SK-N-SH treated with all-trans-retinoic acid at 6 μM for 48 hours (cell line): ENCODE results near the gene TMEM53.
A peak's percentile ranks its signal among the peaks of the same experiment; 100 is the strongest.

Experiments used
- ATAC-seq: fragments of 200-7000 bp; cut with Tn5 transposase; 3 replicates; pipeline ENCODE4 v1.9.1; 2020; ENCODE audit warnings: mild to moderate bottlenecking, moderate library complexity
- ARNTL ChIP-seq: fragments of 450-650 bp; formaldehyde crosslinking; IDR thresholded peaks from 2 replicates; pipeline ENCODE4 v1.5.0; 2020; ENCODE audit warnings: low read depth, mild to moderate bottlenecking, moderate library complexity, borderline replicate concordance
- CSDC2 ChIP-seq: fragments of 250-450 bp; sonication (Bioruptor Pico); IDR thresholded peaks from 2 replicates; pipeline ENCODE4 v1.5.0; 2020; ENCODE audit warnings: mild to moderate bottlenecking, moderate library complexity
- ESRRG ChIP-seq: fragments of 250-450 bp; sonication (Bioruptor Pico); IDR thresholded peaks from 2 replicates; pipeline ENCODE4 v1.6.1; 2021; ENCODE audit warnings: mild to moderate bottlenecking
- GLIS3 ChIP-seq: fragments of 250-450 bp; sonication (Bioruptor Pico); IDR thresholded peaks from 2 replicates; pipeline ENCODE4 v1.5.0; 2020; ENCODE audit warnings: mild to moderate bottlenecking, moderate library complexity
- ISL1 ChIP-seq: fragments of 250-450 bp; sonication (Bioruptor Pico); IDR thresholded peaks from 2 replicates; pipeline ENCODE4 v2.1.2; 2022; ENCODE audit warnings: mild to moderate bottlenecking, moderate library complexity
- OSR1 ChIP-seq: fragments of 250-450 bp; sonication (Bioruptor Pico); IDR thresholded peaks from 2 replicates; pipeline ENCODE4 v1.8.0; 2022; ENCODE audit warnings: moderate library complexity, mild to moderate bottlenecking, inconsistent platforms
- PPARA ChIP-seq: fragments of 250-450 bp; sonication (Bioruptor Pico); IDR thresholded peaks from 2 replicates; pipeline ENCODE4 v1.5.0; 2020; ENCODE audit warnings: mild to moderate bottlenecking, borderline replicate concordance
- RARB ChIP-seq: fragments of 250-450 bp; sonication (Bioruptor Pico); IDR thresholded peaks from 2 replicates; pipeline ENCODE4 v1.8.0; 2021; ENCODE audit warnings: mild to moderate bottlenecking, moderate library complexity
- SNAI2 ChIP-seq: fragments of 250-450 bp; sonication (Bioruptor Pico); IDR thresholded peaks from 2 replicates; pipeline ENCODE4 v1.5.0; 2020; ENCODE audit warnings: mild to moderate bottlenecking, moderate library complexity
- TCF4 ChIP-seq: fragments of 250-450 bp; sonication (Bioruptor Pico); IDR thresholded peaks from 2 replicates; pipeline ENCODE4 v1.8.0; 2021; ENCODE audit warnings: mild to moderate bottlenecking, moderate library complexity, borderline replicate concordance
- TOX ChIP-seq: fragments of 250-450 bp; sonication (Bioruptor Pico); IDR thresholded peaks from 2 replicates; pipeline ENCODE4 v1.8.0; 2021; ENCODE audit warnings: mild to moderate bottlenecking, moderate library complexity, borderline replicate concordance
- ZC3H10 ChIP-seq: fragments of 250-450 bp; sonication (Bioruptor Pico); IDR thresholded peaks from 2 replicates; pipeline ENCODE4 v1.5.1; 2021; ENCODE audit warnings: mild to moderate bottlenecking, moderate library complexity
- ZFP3 ChIP-seq: fragments of 250-450 bp; sonication (Bioruptor Pico); IDR thresholded peaks from 2 replicates; pipeline ENCODE4 v1.5.0; 2020; ENCODE audit warnings: mild to moderate bottlenecking, moderate library complexity
- ZFP30 ChIP-seq: fragments of 450-650 bp; formaldehyde crosslinking; IDR thresholded peaks from 2 replicates; pipeline ENCODE4 v1.5.0; 2022; ENCODE audit warnings: mild to moderate bottlenecking, moderate library complexity
- ZNF565 ChIP-seq: fragments of 450-650 bp; formaldehyde crosslinking; conservative IDR thresholded peaks from 2 replicates; pipeline ENCODE4 v1.5.0; 2020; ENCODE audit warnings: low read depth, mild to moderate bottlenecking, moderate library complexity
- ZNF8 ChIP-seq: fragments of 450-650 bp; formaldehyde crosslinking; IDR thresholded peaks from 2 replicates; pipeline ENCODE4 v1.5.0; 2020; ENCODE audit warnings: mild to moderate bottlenecking, moderate library complexity
- TF ChIP-seq, protein P1 (sequence below): fragments of 250-450 bp; sonication (Bioruptor Pico); IDR thresholded peaks from 2 replicates; pipeline ENCODE4 v1.8.0; 2020; ENCODE audit warnings: mild to moderate bottlenecking, moderate library complexity, borderline replicate concordance
- TF ChIP-seq, protein P2 (sequence below): fragments of 250-450 bp; sonication (Bioruptor Pico); IDR thresholded peaks from 2 replicates; pipeline ENCODE4 v1.5.0; 2020; ENCODE audit warnings: mild to moderate bottlenecking, moderate library complexity
- TF ChIP-seq, protein P3 (sequence below): fragments of 250-450 bp; sonication (Bioruptor Pico); IDR thresholded peaks from 2 replicates; pipeline ENCODE4 v1.5.1; 2021; ENCODE audit warnings: mild to moderate bottlenecking, moderate library complexity
- TF ChIP-seq, protein P4 (sequence below): fragments of 250-450 bp; sonication (Bioruptor Pico); IDR thresholded peaks from 2 replicates; pipeline ENCODE4 v1.5.1; 2020; ENCODE audit warnings: low read depth, mild to moderate bottlenecking, moderate library complexity
- TF ChIP-seq, protein P5 (sequence below): fragments of 250-450 bp; sonication (Bioruptor Pico); IDR thresholded peaks from 2 replicates; pipeline ENCODE4 v1.8.0; 2021; ENCODE audit warnings: low read depth, mild to moderate bottlenecking, moderate library complexity, borderline replicate concordance

TMEM53 gene

DNA sequence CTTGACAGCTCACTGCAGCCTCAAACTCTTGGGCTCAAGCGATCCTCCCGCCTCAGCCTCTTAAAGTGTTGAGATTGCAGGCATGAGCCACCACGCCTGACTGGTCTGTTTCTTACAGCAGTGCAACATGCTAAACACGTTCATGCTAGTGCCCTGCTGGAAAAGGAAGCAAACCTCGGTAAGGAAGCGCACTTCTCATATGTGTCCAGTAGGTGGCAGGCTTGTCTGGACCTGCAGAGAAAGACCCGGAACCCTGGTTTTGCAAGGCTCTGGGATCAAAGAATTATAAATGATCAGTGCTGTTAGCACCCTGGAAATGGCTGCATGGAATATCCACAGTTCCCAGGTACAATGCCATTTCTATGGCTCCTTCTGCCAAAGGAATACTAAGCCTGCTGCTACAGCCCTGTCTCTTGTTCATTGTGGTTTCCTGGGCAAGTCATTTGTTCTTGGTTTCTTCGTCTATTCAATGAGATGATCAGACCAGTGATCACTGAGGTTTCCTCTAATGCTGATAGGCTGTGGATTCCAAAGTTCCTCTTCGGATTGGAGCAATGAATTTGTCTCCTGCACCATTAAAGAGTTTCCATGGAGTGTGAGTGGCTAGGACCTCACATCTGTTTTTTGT is 40.8 kb upstream of the TMEM53 start:
- TF ChIP-seq ZFP30 (CRISPR knock-in tag) (no peak), GLIS3 (CRISPR knock-in tag) (no peak), ZFP3 (no peak)
- TF ChIP-seq, protein P1, sequence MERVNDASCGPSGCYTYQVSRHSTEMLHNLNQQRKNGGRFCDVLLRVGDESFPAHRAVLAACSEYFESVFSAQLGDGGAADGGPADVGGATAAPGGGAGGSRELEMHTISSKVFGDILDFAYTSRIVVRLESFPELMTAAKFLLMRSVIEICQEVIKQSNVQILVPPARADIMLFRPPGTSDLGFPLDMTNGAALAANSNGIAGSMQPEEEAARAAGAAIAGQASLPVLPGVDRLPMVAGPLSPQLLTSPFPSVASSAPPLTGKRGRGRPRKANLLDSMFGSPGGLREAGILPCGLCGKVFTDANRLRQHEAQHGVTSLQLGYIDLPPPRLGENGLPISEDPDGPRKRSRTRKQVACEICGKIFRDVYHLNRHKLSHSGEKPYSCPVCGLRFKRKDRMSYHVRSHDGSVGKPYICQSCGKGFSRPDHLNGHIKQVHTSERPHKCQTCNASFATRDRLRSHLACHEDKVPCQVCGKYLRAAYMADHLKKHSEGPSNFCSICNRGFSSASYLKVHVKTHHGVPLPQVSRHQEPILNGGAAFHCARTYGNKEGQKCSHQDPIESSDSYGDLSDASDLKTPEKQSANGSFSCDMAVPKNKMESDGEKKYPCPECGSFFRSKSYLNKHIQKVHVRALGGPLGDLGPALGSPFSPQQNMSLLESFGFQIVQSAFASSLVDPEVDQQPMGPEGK = no peak
- TF ChIP-seq, protein P2, sequence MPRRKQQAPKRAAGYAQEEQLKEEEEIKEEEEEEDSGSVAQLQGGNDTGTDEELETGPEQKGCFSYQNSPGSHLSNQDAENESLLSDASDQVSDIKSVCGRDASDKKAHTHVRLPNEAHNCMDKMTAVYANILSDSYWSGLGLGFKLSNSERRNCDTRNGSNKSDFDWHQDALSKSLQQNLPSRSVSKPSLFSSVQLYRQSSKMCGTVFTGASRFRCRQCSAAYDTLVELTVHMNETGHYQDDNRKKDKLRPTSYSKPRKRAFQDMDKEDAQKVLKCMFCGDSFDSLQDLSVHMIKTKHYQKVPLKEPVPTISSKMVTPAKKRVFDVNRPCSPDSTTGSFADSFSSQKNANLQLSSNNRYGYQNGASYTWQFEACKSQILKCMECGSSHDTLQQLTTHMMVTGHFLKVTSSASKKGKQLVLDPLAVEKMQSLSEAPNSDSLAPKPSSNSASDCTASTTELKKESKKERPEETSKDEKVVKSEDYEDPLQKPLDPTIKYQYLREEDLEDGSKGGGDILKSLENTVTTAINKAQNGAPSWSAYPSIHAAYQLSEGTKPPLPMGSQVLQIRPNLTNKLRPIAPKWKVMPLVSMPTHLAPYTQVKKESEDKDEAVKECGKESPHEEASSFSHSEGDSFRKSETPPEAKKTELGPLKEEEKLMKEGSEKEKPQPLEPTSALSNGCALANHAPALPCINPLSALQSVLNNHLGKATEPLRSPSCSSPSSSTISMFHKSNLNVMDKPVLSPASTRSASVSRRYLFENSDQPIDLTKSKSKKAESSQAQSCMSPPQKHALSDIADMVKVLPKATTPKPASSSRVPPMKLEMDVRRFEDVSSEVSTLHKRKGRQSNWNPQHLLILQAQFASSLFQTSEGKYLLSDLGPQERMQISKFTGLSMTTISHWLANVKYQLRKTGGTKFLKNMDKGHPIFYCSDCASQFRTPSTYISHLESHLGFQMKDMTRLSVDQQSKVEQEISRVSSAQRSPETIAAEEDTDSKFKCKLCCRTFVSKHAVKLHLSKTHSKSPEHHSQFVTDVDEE = no peak
- peak; percentile 91 for ATAC-seq

DNA sequence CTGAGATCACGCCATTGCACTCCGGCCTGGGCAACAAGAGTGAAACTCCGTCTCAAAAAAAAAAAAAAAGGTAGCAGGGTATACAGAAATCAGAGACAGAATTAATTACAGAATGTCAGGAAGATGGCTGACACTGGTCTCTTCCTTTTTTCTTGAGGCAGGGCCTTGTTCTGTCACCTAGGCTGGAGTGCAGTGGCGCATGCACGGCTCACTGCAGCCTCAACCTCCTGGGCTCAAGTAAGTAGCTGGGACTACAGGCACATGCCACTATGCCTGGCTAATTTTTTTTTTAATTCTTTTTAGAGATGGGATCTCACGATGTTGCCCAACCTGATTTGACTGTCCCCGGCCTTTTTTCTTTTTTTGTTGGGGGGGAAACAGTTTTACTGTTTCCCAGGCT is 40.3 kb upstream of the TMEM53 start:
- peak; percentile 28 for ATAC-seq
- TF ChIP-seq, protein P3, sequence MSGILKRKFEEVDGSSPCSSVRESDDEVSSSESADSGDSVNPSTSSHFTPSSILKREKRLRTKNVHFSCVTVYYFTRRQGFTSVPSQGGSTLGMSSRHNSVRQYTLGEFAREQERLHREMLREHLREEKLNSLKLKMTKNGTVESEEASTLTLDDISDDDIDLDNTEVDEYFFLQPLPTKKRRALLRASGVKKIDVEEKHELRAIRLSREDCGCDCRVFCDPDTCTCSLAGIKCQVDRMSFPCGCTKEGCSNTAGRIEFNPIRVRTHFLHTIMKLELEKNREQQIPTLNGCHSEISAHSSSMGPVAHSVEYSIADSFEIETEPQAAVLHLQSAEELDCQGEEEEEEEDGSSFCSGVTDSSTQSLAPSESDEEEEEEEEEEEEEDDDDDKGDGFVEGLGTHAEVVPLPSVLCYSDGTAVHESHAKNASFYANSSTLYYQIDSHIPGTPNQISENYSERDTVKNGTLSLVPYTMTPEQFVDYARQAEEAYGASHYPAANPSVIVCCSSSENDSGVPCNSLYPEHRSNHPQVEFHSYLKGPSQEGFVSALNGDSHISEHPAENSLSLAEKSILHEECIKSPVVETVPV (CRISPR knock-in tag) = no peak
- no peak for TF ChIP-seq OSR1
- TF ChIP-seq PPARA (CRISPR knock-in tag) = no peak
- TF ChIP-seq ISL1 (CRISPR knock-in tag) = no peak
- no peak for TF ChIP-seq ARNTL (CRISPR knock-in tag)
- TF ChIP-seq ZNF565 (CRISPR knock-in tag) = no peak
- TF ChIP-seq, protein P4, sequence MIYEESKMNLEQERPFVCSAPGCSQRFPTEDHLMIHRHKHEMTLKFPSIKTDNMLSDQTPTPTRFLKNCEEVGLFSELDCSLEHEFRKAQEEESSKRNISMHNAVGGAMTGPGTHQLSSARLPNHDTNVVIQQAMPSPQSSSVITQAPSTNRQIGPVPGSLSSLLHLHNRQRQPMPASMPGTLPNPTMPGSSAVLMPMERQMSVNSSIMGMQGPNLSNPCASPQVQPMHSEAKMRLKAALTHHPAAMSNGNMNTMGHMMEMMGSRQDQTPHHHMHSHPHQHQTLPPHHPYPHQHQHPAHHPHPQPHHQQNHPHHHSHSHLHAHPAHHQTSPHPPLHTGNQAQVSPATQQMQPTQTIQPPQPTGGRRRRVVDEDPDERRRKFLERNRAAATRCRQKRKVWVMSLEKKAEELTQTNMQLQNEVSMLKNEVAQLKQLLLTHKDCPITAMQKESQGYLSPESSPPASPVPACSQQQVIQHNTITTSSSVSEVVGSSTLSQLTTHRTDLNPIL (CRISPR knock-in tag) = no peak
- TF ChIP-seq TCF4 (CRISPR knock-in tag) = no peak
- no peak for TF ChIP-seq ZFP3
- no peak for TF ChIP-seq TOX (CRISPR knock-in tag)
- TF ChIP-seq, protein P5, sequence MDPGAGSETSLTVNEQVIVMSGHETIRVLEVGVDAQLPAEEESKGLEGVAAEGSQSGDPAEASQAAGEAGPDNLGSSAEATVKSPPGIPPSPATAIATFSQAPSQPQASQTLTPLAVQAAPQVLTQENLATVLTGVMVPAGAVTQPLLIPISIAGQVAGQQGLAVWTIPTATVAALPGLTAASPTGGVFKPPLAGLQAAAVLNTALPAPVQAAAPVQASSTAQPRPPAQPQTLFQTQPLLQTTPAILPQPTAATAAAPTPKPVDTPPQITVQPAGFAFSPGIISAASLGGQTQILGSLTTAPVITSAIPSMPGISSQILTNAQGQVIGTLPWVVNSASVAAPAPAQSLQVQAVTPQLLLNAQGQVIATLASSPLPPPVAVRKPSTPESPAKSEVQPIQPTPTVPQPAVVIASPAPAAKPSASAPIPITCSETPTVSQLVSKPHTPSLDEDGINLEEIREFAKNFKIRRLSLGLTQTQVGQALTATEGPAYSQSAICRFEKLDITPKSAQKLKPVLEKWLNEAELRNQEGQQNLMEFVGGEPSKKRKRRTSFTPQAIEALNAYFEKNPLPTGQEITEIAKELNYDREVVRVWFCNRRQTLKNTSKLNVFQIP = no peak
- no peak for TF ChIP-seq ESRRG (CRISPR knock-in tag)
- no peak for TF ChIP-seq ZC3H10

DNA sequence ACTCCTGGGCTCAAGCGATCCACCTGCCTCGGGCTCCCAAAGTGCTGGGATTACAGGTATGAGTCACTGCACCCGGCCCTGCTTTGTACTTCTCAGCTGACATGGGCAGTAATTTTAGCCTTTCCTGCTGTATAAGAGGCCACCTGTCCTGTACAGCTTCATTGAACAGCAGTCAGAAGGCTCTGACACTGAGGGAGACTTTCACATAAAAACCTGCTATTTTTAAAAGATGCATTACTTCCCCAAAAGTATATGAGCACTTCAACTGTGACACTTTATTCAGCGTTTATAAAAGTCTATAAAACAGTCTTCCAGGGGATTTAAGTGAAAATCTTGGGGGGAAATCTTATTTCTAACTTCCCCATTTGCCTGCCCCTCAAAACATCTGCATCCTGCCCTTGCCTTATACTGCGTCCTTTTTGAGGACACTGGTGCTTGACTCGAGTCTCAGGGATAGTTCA is 39.1 kb upstream of the TMEM53 start:
- ATAC-seq = no peak
- TF ChIP-seq, protein P2 = no peak
- no peak for TF ChIP-seq PPARA (CRISPR knock-in tag)
- no peak for TF ChIP-seq SNAI2 (CRISPR knock-in tag)
- no peak for TF ChIP-seq GLIS3 (CRISPR knock-in tag)
- no peak for TF ChIP-seq OSR1
- TF ChIP-seq, protein P4 (CRISPR knock-in tag) = no peak
- TF ChIP-seq, protein P1 = no peak
- no peak for TF ChIP-seq CSDC2 (CRISPR knock-in tag)
- TF ChIP-seq ZNF8 (CRISPR knock-in tag) = no peak
- no peak for TF ChIP-seq ZFP3
- TF ChIP-seq RARB = no peak
- TF ChIP-seq ISL1 (CRISPR knock-in tag) = no peak
- TF ChIP-seq ZC3H10 = no peak
